NCI-H1417 treated with DMSO at 0.1 percent for 48 hours (cell line): ENCODE measurements around the gene SOX6.

Source experiments
- DNase-seq: peaks from one replicate; lab custom pipeline; 2025; lab: John Stamatoyannopoulos, UW

SOX6 gene

GRCh38 chr11:16276251-16276650, 80.1 kb downstream of the SOX6 start:
- DNase-seq, result no peak

- no peak for DNase-seq
Observed at GRCh38 chr11:16271258-16271657, 85.1 kb downstream of the SOX6 start.

- no peak for DNase-seq
Observed at GRCh38 chr11:16266021-16266420, 90.3 kb downstream of the SOX6 start.

GRCh38 chr11:16265022-16265421, 91.3 kb downstream of the SOX6 start:
- no peak for DNase-seq

- DNase-seq, result no peak
Observed at GRCh38 chr11:16262645-16262955, 93.7 kb downstream of the SOX6 start.

- no peak for DNase-seq
Observed at GRCh38 chr11:16261836-16262644, 94.3 kb downstream of the SOX6 start.

GRCh38 chr11:16252373-16252772, 104.0 kb downstream of the SOX6 start:
- no peak for DNase-seq

- no peak for DNase-seq
Observed at GRCh38 chr11:16248248-16248647, 108.1 kb downstream of the SOX6 start.

- DNase-seq, result no peak
Observed at GRCh38 chr11:16242806-16243205, 113.5 kb downstream of the SOX6 start.

GRCh38 chr11:16240687-16241086, 115.7 kb downstream of the SOX6 start:
- DNase-seq, result no peak

GRCh38 chr11:16239141-16240105, 116.9 kb downstream of the SOX6 start:
- DNase-seq, result no peak

GRCh38 chr11:16226245-16226644, 130.1 kb downstream of the SOX6 start:
- no peak for DNase-seq

GRCh38 chr11:16225623-16226022, 130.7 kb downstream of the SOX6 start:
- no peak for DNase-seq

GRCh38 chr11:16223558-16223957, 132.8 kb downstream of the SOX6 start:
- DNase-seq, result no peak

GRCh38 chr11:16217631-16218030, 138.7 kb downstream of the SOX6 start:
- DNase-seq, result no peak

GRCh38 chr11:16216831-16217230, 139.5 kb downstream of the SOX6 start:
- DNase-seq, result no peak

GRCh38 chr11:16215352-16215751, 141.0 kb downstream of the SOX6 start:
- DNase-seq, result no peak

- DNase-seq, result no peak
Observed at GRCh38 chr11:16211407-16211806, 144.9 kb downstream of the SOX6 start.

GRCh38 chr11:16204261-16204660, 152.1 kb downstream of the SOX6 start:
- no peak for DNase-seq

GRCh38 chr11:16195651-16196050, 160.7 kb downstream of the SOX6 start:
- DNase-seq, result no peak

GRCh38 chr11:16194566-16194965, 161.8 kb downstream of the SOX6 start:
- no peak for DNase-seq

GRCh38 chr11:16193897-16194381, 162.4 kb downstream of the SOX6 start:
- DNase-seq, result no peak

GRCh38 chr11:16191868-16192240, 164.5 kb downstream of the SOX6 start:
- DNase-seq, result no peak
